H1 (cell line): ENCODE data around the gene OR10X1. TPM values are rescaled to one million over a fixed set of nuclear protein-coding genes. Genes with fewer than 3 reads are reported as not detected.

Source experiments
- CTCF ChIA-PET: fragments of 300-600 bp; sonication (Branson Sonifier 250); formaldehyde crosslinking; loops from one replicate; lab custom pipeline; 2021; ENCODE audit not compliant: partially characterized antibody; lab: Charles Lee
- POLR2A ChIA-PET: fragments of 300-600 bp; sonication (Branson Sonifier 250); formaldehyde crosslinking; loops from one replicate; lab custom pipeline; 2021; ENCODE audit warnings: inconsistent platforms; ENCODE audit not compliant: partially characterized antibody; lab: Charles Lee
- DNase-seq, 2 experiments: peaks; one replicate each; pipeline versions ENCODE4 v3.0.0 to v3.0.0-alpha.2; 2010 to 2022; ENCODE audit warnings: low spot score in 2 of 2, low read depth in 1 of 2, mixed read lengths in 1 of 2
- FAIRE-seq: peaks from 2 replicates; lab custom pipeline; 2011; peaks lifted over from hg19 to GRCh38; lab: Jason Lieb, UNC
- H2AFZ ChIP-seq: 2 replicates; pipeline ENCODE4 v1.8.1; 2012; ENCODE audit warnings: low read length, inconsistent platforms
- H2AK5ac ChIP-seq: 2 replicates; pipeline ENCODE4 v1.6.1; 2013; ENCODE audit warnings: low read depth, low read length
- H2BK120ac ChIP-seq: replicated peaks from 2 replicates; pipeline ENCODE3; 2013; ENCODE audit warnings: low read depth, low read length, inconsistent platforms
- H2BK12ac ChIP-seq: 2 replicates; pipeline ENCODE4 v1.6.1; 2013; ENCODE audit warnings: low read depth, low read length
- H2BK15ac ChIP-seq: 2 replicates; pipeline ENCODE4 v1.6.1; 2013; ENCODE audit warnings: low read length
- H2BK20ac ChIP-seq: 2 replicates; pipeline ENCODE4 v1.6.1; 2013; ENCODE audit warnings: low read length
- H2BK5ac ChIP-seq: 2 replicates; pipeline ENCODE4 v1.6.1; 2013; ENCODE audit warnings: low read depth, low read length
- H3K14ac ChIP-seq: 2 replicates; pipeline ENCODE4 v1.6.1; 2013; ENCODE audit warnings: inconsistent platforms; ENCODE audit not compliant: insufficient read length
- H3K18ac ChIP-seq: 2 replicates; pipeline ENCODE4 v1.6.1; 2013; ENCODE audit warnings: low read length; ENCODE audit errors: extremely low read depth
- H3K23ac ChIP-seq: 2 replicates; pipeline ENCODE4 v1.6.1; 2013; ENCODE audit warnings: inconsistent platforms; ENCODE audit not compliant: insufficient read length
- H3K23me2 ChIP-seq: 2 replicates; pipeline ENCODE4 v1.6.1; 2013; ENCODE audit warnings: low read depth, low read length
- H3K27ac ChIP-seq: 2 replicates; pipeline ENCODE4 v1.6.1; 2011; ENCODE audit warnings: low read depth, low read length, inconsistent platforms
- H3K27me3 ChIP-seq, 4 experiments: replicated peaks in 1 of 4; 1 replicate in 1 of 4; 2 replicates in 3 of 4; pipeline versions ENCODE4 v1.6.1 to v1.8.1; 2011 to 2013; ENCODE audit warnings: low read length in 3 of 4, mild to moderate bottlenecking in 3 of 4, inconsistent platforms in 2 of 4, mixed read lengths in 2 of 4, moderate library complexity in 1 of 4; ENCODE audit not compliant: control insufficient read depth in 3 of 4, insufficient read depth in 3 of 4; ENCODE audit errors: extremely low read depth in 1 of 4
- H3K36me3 ChIP-seq, 4 experiments: 2 replicates each; pipeline versions ENCODE4 v1.6.1 to v1.8.1; 2011 to 2013; ENCODE audit warnings: mild to moderate bottlenecking in 4 of 4, low read length in 3 of 4, moderate library complexity in 2 of 4, control low read depth in 1 of 4, inconsistent platforms in 1 of 4; ENCODE audit not compliant: insufficient read depth in 4 of 4, control insufficient read depth in 2 of 4
- H3K4ac ChIP-seq: replicated peaks from 2 replicates; pipeline ENCODE3; 2013; ENCODE audit warnings: low read length, low read depth, mixed read lengths, inconsistent platforms; ENCODE audit not compliant: insufficient read length
- H3K4me1 ChIP-seq, 4 experiments: replicated peaks in 1 of 4; 1 replicate in 1 of 4; 2 replicates in 3 of 4; pipeline versions ENCODE4 v1.6.1 to v1.8.1; 2011 to 2013; ENCODE audit warnings: low read length in 3 of 4, inconsistent platforms in 2 of 4, mixed read lengths in 1 of 4; ENCODE audit not compliant: insufficient read depth in 4 of 4, control insufficient read depth in 3 of 4
- H3K4me2 ChIP-seq, 2 experiments: 2 replicates each; pipeline versions ENCODE4 v1.6.1 to v1.8.1; 2011 to 2013; ENCODE audit warnings: low read depth in 2 of 2, low read length in 2 of 2, control low read depth in 1 of 2, inconsistent platforms in 1 of 2, mild to moderate bottlenecking in 1 of 2; ENCODE audit not compliant: insufficient read depth in 1 of 2
- H3K4me3 ChIP-seq, 4 experiments: fragments of 200-600, 300-600 bp in 1 of 4; sonication (generic), shearing (Covaris generic), sonication (Bioruptor Twin) in 1 of 4; 2 replicates each; pipeline versions ENCODE4 v1.5.1 to v1.8.1; 2011 to 2016; ENCODE audit warnings: low read length in 4 of 4, low read depth in 3 of 4, control low read depth in 2 of 4, inconsistent platforms in 2 of 4, mild to moderate bottlenecking in 2 of 4, mixed read lengths in 1 of 4, moderate library complexity in 1 of 4; ENCODE audit not compliant: insufficient read depth in 2 of 4; ENCODE audit errors: extremely low read depth in 1 of 4
- H3K56ac ChIP-seq: replicated peaks from 2 replicates; pipeline ENCODE3; 2013; ENCODE audit warnings: low read depth, mild to moderate bottlenecking, mixed read lengths, low read length, inconsistent platforms; ENCODE audit not compliant: insufficient read length
- H3K79me1 ChIP-seq: 2 replicates; pipeline ENCODE4 v1.6.1; 2013; ENCODE audit warnings: low read depth, low read length, control low read depth
- H3K79me2 ChIP-seq, 2 experiments: 2 replicates each; pipeline versions ENCODE4 v1.6.1 to v1.8.1; 2012 to 2013; ENCODE audit warnings: low read length in 2 of 2, mild to moderate bottlenecking in 2 of 2, inconsistent platforms in 1 of 2; ENCODE audit not compliant: insufficient read depth in 2 of 2, control insufficient read depth in 1 of 2
- H3K9ac ChIP-seq, 4 experiments: replicated peaks in 1 of 4; 1 replicate in 1 of 4; 2 replicates in 3 of 4; pipeline versions ENCODE4 v1.6.1 to v1.8.1; 2011 to 2013; ENCODE audit warnings: low read depth in 3 of 4, low read length in 3 of 4, control low read depth in 2 of 4, mild to moderate bottlenecking in 2 of 4, moderate library complexity in 2 of 4, inconsistent platforms in 1 of 4; ENCODE audit errors: extremely low read depth in 1 of 4
- H3K9me3 ChIP-seq, 2 experiments: 2 replicates each; pipeline versions ENCODE4 v1.6.1 to v1.8.1; 2012 to 2013; ENCODE audit warnings: mild to moderate bottlenecking in 2 of 2, moderate library complexity in 2 of 2, control low read depth in 1 of 2, inconsistent platforms in 1 of 2, low read depth in 1 of 2, low read length in 1 of 2, mixed read lengths in 1 of 2; ENCODE audit not compliant: insufficient read depth in 2 of 2
- H4K20me1 ChIP-seq, 2 experiments: replicated peaks in 1 of 2; 2 replicates each; pipeline versions ENCODE3 to v1.8.1; 2011 to 2013; ENCODE audit warnings: inconsistent platforms in 2 of 2, low read length in 2 of 2, mild to moderate bottlenecking in 1 of 2; ENCODE audit not compliant: insufficient read depth in 2 of 2, control insufficient read depth in 1 of 2
- H4K5ac ChIP-seq: 2 replicates; pipeline ENCODE4 v1.6.1; 2013; ENCODE audit warnings: low read length, low read depth, mixed read lengths, inconsistent platforms; ENCODE audit not compliant: insufficient read length
- H4K8ac ChIP-seq: 2 replicates; pipeline ENCODE4 v1.8.0; 2013; ENCODE audit warnings: mild to moderate bottlenecking, moderate library complexity, low read length, inconsistent platforms; ENCODE audit not compliant: insufficient read depth; ENCODE audit errors: extremely low read depth
- H4K91ac ChIP-seq: replicated peaks from 2 replicates; pipeline ENCODE3; 2013; ENCODE audit warnings: low read length, mixed read lengths, inconsistent platforms; ENCODE audit not compliant: insufficient read length
- ATF2 ChIP-seq: IDR thresholded peaks from 2 replicates; pipeline ENCODE4 v1.6.1; 2012; ENCODE audit warnings: low read length, inconsistent platforms
- CREB1 ChIP-seq: IDR thresholded peaks from 2 replicates; pipeline ENCODE4 v1.6.1; 2012; ENCODE audit warnings: inconsistent platforms
- GABPA ChIP-seq: IDR thresholded peaks from 2 replicates; pipeline ENCODE4 v1.6.1; 2011; ENCODE audit warnings: mild to moderate bottlenecking, low read length, moderate library complexity, borderline replicate concordance; ENCODE audit not compliant: insufficient read depth
- KDM4A ChIP-seq: IDR thresholded peaks from one replicate; pipeline ENCODE4 v1.7.1; 2012; ENCODE audit warnings: low read depth, mild to moderate bottlenecking, moderate library complexity, low read length, inconsistent platforms; ENCODE audit not compliant: severe bottlenecking
- SP4 ChIP-seq: IDR thresholded peaks from 2 replicates; pipeline ENCODE4 v1.6.1; 2012; ENCODE audit warnings: low read length, inconsistent platforms
- SRF ChIP-seq: IDR thresholded peaks from 2 replicates; pipeline ENCODE4 v1.6.1; 2011; ENCODE audit warnings: mild to moderate bottlenecking, low read depth, low read length, moderate library complexity
- WGBS, 2 experiments: shearing (Covaris generic) in 1 of 2; methylation state at CpG; one replicate each; pipeline versions ENCODE4 v1.1.6 to v1.1.7; 2013 to 2015; ENCODE audit warnings: low lambda C conversion rate in 2 of 2, mixed read lengths in 2 of 2, inconsistent platforms in 1 of 2, low coverage in 1 of 2, missing lambda C conversion rate in 1 of 2; ENCODE audit not compliant: insufficient replicate concordance in 2 of 2, insufficient coverage in 1 of 2, insufficient read length in 1 of 2; ENCODE audit errors: extremely low coverage in 1 of 2, missing lambda C conversion rate in 1 of 2; 5-methylcytosine and 5-hydroxymethylcytosine counted together
- polyA plus RNA-seq, 7 experiments: library from polyadenylated mRNA; depleted of rRNA in 3 of 7; stranded (reverse) in 5 of 7; unstranded in 2 of 7; fragments of >200 nt in 5 of 7; fragments of 200-250 nt in 2 of 7; gene quantifications; 1 replicate in 5 of 7; 2 replicates in 1 of 7; 4 replicates in 1 of 7; pipeline versions ENCODE4 v1.2.1 to v1.2.3, GENCODE V29; 2011 to 2013; ENCODE audit warnings: missing spikeins in 2 of 7, mixed read lengths in 2 of 7
- total RNA-seq: library from RNA; stranded (reverse); fragmentation: NEBNext Ultra II Directional; extraction: Animal tissue kit (Norgen Biotek cat#: 25700); gene quantifications from 2 replicates; pipeline ENCODE4 v1.2.1, GENCODE V29; 2021

OR10X1 gene
- total and polyA plus RNA-seq, 2 of the 8 experiments (the other 6 are each of a cell fraction or from before 2014, with no cell fraction given) = not detected

GRCh38 chr1:158534496-158534895 is 45.2 kb downstream of the OR10X1 start:
- Histone ChIP-seq H3K18ac (no peak overlapping the region), H3K27ac (no peak overlapping the region), H4K20me1 (no peaks in the 10 kb centered on the region), H3K9me3 (no peaks in the 10 kb centered on the region), H2BK12ac (no peak overlapping the region), H3K27me3 (no peaks in the 10 kb centered on the region), H4K5ac (no peak overlapping the region), H3K56ac (no peak overlapping the region), H2BK120ac (no peak overlapping the region), H3K36me3 (no peaks in the 10 kb centered on the region), H2BK20ac (no peak overlapping the region), H3K23me2 (no peaks in the 10 kb centered on the region), H2BK15ac (no peak overlapping the region), H3K23ac (no peak overlapping the region), H3K79me2 (no peaks in the 10 kb centered on the region), H2BK5ac (no peak overlapping the region), H4K8ac (no peak overlapping the region), H2AK5ac (no peak overlapping the region), H2AFZ (no peak overlapping the region), H3K9ac (no peak overlapping the region), H4K91ac (no peak overlapping the region), H3K4me2 (no peak overlapping the region), H3K4me1 (no peaks in the 10 kb centered on the region), H3K4ac (no peak overlapping the region), H3K14ac (no peak overlapping the region), H3K4me3 (no peak overlapping the region), H3K79me1 (no peaks in the 10 kb centered on the region)
- FAIRE-seq = no peak
- 78% methylated on average over 5 of the region's 5 CpGs; no CpG with 5 or more reads in 1 of the 2 experiments for WGBS, 2 experiments
- ChIA-PET POLR2A (no interaction called here), CTCF (no interaction called here)
- no peak for DNase-seq
- TF ChIP-seq GABPA = no peak
- TF ChIP-seq CREB1 = no peak
- TF ChIP-seq SRF = no peak
- TF ChIP-seq SP4 = no peak
- no peak for TF ChIP-seq KDM4A
- TF ChIP-seq ATF2 = no peak
